GM18520 (cell line): Measurements from ENCODE around the gene RRAGB.
"Not testable (repeated sequence)": the region's sequence is repeated elsewhere in the genome, so short reads cannot be mapped to it uniquely, and the experiment has no call there.

Experiments
- ATAC-seq: cut with Tn5 transposase; IDR thresholded peaks from one replicate; pipeline ENCODE4 v1.9.1; 2021; ENCODE audit not compliant: unreplicated experiment

RRAGB gene

DNA sequence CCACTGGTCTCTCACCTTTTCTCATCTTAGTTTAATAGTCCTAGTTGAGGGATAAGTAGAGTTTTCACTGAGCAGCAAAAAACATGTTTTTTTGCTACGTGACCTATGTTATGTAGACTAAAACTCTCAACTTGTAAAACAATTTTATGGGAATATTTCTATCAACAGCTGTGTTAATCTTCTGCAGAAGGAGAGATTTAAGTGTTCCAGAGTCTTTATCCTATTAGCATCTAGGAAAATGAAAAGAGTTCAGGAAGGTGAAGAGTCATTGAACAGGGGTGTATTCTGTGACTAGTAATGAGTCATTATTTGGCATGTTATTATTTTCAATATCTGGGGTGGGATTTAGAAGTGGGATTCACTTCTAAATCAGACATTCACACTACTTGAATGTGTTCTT, 41.9 kb downstream of the RRAGB start:
- ATAC-seq = no peak

DNA sequence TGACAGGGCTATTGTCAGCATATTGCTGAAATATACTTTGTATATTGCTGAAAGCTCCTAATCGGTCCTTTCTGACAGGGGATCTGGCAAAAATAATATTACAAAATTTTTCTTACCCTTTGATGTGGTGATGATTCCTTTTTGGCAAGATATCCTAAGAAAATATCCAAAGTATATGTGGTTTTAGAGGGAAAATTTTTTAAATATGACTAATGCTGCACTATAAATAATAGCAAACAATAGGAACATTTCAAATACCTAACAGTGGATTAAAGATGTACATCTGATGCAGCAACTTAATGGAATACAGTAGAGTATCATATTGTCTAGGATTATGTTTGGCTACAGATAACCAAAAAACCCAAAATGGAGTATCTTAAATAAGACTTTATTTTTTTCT, 49.6 kb downstream of the RRAGB start:
- no peak for ATAC-seq

DNA sequence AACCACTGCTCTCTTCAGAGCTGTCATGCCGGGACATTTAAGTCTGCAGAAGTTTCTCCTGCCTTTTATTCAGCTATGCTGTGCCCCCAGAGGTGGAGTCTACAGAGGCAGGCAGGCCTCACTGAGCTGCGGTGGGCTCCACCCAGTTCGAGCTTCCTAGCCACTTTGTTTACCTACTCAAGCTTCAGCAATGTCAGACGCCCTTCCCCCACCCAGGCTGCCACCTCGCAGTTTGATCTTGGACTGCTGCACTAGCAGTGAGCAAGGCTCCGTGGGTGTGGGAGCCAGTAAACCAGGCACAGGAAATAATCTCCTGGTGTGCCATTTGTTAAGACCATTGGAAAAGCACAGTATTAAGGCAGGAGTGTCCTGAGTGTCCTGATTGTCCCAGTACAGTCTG, 56.9 kb downstream of the RRAGB start:
- not testable (repeated sequence) for ATAC-seq

DNA sequence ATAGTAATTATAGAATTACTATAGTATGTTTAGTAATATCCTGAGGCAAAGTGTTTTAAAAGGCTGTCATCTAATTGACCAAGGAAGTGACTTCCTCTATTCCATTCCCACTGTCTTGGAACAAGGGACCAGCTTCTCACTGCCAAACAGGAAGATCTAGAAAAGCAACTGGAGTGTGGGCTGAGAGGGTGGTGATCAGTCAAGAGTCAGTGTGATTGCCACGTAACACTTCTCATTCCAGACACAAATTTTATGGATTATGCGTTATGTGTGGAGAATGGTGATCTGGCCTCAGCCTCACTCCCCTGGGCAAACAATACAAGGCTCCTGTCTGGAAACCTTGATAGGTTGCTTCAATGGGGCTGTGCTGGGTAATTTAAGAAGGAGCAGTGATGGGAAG, 60.0 kb downstream of the RRAGB start:
- no peak for ATAC-seq

DNA sequence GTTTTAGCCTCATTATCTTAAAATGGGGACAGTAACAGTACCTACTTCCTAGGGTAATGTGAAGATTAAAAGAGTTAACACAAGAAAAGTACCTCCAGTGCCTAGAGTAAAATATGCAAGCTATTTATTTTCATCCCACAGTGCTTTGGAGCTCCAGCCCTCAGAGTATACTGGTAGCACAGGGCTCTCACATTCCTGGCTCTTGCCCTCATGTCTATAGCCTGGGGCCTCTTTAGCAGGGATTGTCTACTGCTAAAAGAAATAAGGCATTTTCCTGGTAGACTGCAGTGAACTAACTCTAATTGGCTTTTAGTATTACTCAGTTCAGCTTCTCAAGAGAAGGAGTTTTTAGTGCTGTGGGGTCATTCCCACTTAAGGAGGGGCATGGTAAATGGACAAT, 60.8 kb downstream of the RRAGB start:
- ATAC-seq = no peak

DNA sequence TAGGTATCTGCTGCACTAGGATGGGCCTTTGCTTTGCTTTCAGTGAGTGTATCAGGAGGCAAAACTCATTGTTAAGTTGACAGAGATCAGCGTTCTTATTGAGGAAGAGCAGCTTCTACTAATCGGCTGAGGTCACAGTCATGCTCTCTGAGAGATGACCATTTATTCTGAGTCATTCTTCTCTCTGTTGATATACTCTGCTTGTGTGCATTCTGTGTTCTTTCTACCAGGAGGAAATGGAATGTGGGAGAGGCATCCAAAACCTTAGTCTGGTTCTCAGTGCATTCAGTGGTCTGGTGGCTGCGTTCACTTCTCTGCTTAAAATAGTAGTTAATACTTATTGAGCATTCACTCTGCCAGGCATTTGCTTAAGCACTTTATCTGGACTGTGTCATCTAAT, 66.2 kb downstream of the RRAGB start:
- ATAC-seq = no peak

DNA sequence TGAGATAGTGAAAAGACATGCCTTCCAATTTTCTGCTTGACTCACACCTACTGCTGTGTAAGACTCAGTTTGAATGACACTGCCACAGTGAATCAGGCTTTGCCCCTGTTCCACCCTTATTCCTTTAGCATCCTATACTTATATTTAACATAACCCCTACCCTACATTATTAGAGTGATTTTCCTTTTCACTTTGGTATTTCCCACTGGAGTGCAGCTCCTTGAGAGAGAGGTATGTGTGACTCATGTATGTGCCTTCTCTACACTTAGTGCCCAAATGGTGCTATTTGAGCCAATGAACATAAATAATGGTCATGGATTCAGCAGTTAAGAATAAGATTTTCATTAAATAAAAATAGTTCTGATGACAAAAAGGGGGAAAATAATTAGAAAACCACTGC, 69.5 kb downstream of the RRAGB start:
- ATAC-seq = no peak

DNA sequence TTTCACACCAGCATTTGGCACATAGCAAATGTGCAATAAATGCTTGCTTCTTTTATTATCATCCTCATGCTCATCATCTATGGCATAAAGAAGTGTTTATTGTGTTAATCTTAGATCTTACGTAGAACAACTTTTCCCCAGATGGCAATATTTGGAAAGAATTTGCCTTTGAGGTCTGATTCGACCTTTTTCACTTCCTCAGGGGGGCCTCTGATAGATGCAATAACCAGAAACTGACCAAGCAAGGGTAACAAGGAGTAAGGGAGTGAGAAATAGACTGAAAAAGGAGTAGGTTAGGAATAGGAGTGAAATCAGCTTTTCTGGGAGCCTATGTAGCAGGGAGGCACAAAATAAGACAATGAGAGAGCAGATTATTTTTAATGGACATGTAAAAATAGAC, 70.2 kb downstream of the RRAGB start:
- no peak for ATAC-seq

DNA sequence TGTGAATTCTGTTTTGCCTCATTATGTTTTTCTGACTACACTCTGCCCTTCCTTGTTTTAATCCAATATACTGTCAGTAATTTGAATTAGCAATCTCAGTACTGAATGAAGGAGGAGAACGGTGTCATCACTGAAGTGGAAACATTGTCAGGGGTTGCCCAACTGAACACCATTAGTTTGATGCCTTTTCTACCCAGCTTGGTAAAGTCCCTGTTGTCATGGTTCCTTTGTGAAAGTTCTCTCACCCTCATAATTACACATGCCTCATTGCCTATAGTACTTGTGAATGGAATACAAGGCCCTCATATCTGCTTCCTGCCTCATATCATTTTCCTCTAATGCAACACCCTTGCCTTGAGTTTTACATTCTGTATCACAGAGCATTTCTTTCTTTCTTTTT, 76.9 kb downstream of the RRAGB start:
- peak; percentile 98 for ATAC-seq

DNA sequence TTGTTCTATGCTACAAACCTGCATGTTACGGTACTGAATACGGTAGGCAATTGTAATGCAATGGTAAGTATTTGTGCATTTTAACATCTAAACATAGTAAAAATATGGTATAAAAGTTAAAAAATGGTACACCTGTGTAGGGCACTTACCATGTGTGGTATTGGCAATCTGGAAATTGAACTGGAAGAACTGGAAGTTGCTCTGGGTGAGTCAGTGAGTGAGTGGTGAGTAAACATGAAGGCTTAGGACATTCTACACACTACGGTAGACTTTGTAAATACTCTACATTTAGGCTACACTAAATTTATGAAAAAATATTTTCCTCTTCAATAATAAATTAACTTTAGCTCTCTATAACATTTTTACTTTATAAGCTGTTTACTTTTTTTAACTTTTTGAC, 78.9 kb downstream of the RRAGB start:
- ATAC-seq = no peak

DNA sequence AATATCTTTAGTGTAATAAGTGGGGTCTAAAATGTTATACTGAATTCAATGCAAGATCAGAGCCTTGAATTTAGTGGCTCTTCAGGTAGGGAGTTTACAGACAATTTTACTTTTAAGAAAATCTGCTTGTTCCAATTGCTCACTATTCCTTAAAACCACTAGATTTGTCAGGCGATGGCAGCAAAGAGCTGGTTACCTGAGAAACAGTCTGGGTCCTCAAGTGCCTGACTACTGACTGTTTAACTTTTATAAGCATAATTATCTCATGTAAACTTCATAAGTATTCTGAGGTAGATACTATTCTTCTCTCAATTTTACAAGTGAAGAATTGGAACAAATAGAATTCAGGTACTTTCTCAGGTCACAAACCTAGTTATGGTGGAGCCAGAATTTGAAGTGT, 84.3 kb downstream of the RRAGB start:
- no peak for ATAC-seq
